Calu3 (cell line): ENCODE results near the gene AGPAT1. TPM values are rescaled to one million over a fixed set of nuclear protein-coding genes. Genes with fewer than 3 reads are reported as not detected.

Source experiments
- BruUV-seq: library from RNA; stranded (reverse); fragments of 400-500 nt; replicated peaks from 2 replicates; lab custom pipeline; 2021; lab: Mats Ljungman, UMichigan
- CTCF ChIA-PET: fragments of 300-600 bp; sonication (Branson Sonifier 250); formaldehyde crosslinking; loops from one replicate; lab custom pipeline; 2022; ENCODE audit warnings: antibody characterized with exemption; lab: Charles Lee
- DNase-seq: peaks from one replicate; pipeline ENCODE4 v3.0.0; 2022
- H3K27ac Mint-ChIP-seq: one replicate; pipeline ENCODE4 v1.8.0; 2022; ENCODE audit warnings: mixed read lengths; ENCODE audit not compliant: unreplicated experiment
- H3K27me3 Mint-ChIP-seq: one replicate; pipeline ENCODE4 v1.8.0; 2022; ENCODE audit warnings: mixed read lengths; ENCODE audit not compliant: unreplicated experiment
- H3K36me3 Mint-ChIP-seq: one replicate; pipeline ENCODE4 v1.8.0; 2022; ENCODE audit warnings: mild to moderate bottlenecking, moderate library complexity, mixed read lengths; ENCODE audit not compliant: insufficient read depth, unreplicated experiment
- H3K4me1 Mint-ChIP-seq: one replicate; pipeline ENCODE4 v1.8.0; 2022; ENCODE audit warnings: mild to moderate bottlenecking, low read depth, mixed read lengths; ENCODE audit not compliant: unreplicated experiment
- H3K4me3 Mint-ChIP-seq: one replicate; pipeline ENCODE4 v1.8.0; 2022; ENCODE audit warnings: mild to moderate bottlenecking, low read depth, moderate library complexity, mixed read lengths; ENCODE audit not compliant: unreplicated experiment
- H3K9me3 Mint-ChIP-seq: one replicate; pipeline ENCODE4 v1.8.0; 2022; ENCODE audit warnings: low read depth, mixed read lengths; ENCODE audit not compliant: unreplicated experiment
- CTCF ChIP-seq: fragments of 200-600 bp; IDR thresholded peaks from one replicate; pipeline ENCODE4 v1.8.0; 2022; ENCODE audit warnings: antibody characterized with exemption; ENCODE audit not compliant: unreplicated experiment
- intact Hi-C: fragments of 100-400 bp; cut with micrococcal nuclease; formaldehyde crosslinking; loops from one replicate; pipeline ENCODE4 v1.10.0; 2022; ENCODE audit not compliant: unreplicated experiment
- total RNA-seq: library from RNA; stranded (reverse); gene quantifications from 2 replicates; pipeline ENCODE4 v1.2.3, GENCODE V29; 2022

The AGPAT1 gene
- total RNA-seq, 1 experiment from 2014 or later = 138 TPM

GRCh38 chr6:32198345-32198696 is 22.4 kb upstream of the AGPAT1 start:
- no TSS peak for BruUV-seq
- H3K4me3 Mint-ChIP-seq = no peak overlapping the region
- DNase-seq = no peak
- no peak for TF ChIP-seq CTCF
- intact Hi-C loops = loop anchor here (10.0 kb wide), 1 partner anchor 254 kb away; the partner anchor contains the start of gene CFB
- CTCF ChIA-PET = interaction anchor here (0.7 to 3.9 kb wide), 2 partner anchors 21 to 1040 kb away, joined by 3 to 32 read pairs; partner anchors contain the start of gene AGPAT1
- peaks cover 26% of the 10 kb centered on the region for H3K4me1 Mint-ChIP-seq
- H3K9me3 Mint-ChIP-seq = no peaks in the 10 kb centered on the region
- no peak overlapping the region for H3K27ac Mint-ChIP-seq
- H3K27me3 Mint-ChIP-seq = peaks cover 24% of the 10 kb centered on the region
- peaks cover 35% of the 10 kb centered on the region for H3K36me3 Mint-ChIP-seq

- peak; percentile 10 for TF ChIP-seq CTCF
- H3K27ac Mint-ChIP-seq = peak overlapping the region; percentile 99
- DNase-seq = peak; percentile 50
- intact Hi-C loops = loop anchor here (10.0 kb wide), 1 partner anchor 252 kb away; the partner anchor contains the start of gene CFB
- BruUV-seq = no TSS peak
- CTCF ChIA-PET = interaction anchor here (0.6 to 3.9 kb wide), 7 partner anchors 20 to 598 kb away, joined by 3 to 32 read pairs (median 5); partner anchors contain the start of gene AGPAT1
- peaks cover 44% of the 10 kb centered on the region for H3K36me3 Mint-ChIP-seq
- H3K9me3 Mint-ChIP-seq = no peaks in the 10 kb centered on the region
- peaks cover 19% of the 10 kb centered on the region for H3K27me3 Mint-ChIP-seq
- peaks cover 26% of the 10 kb centered on the region for H3K4me1 Mint-ChIP-seq
- peak overlapping the region; percentile 95 for H3K4me3 Mint-ChIP-seq
Observed at GRCh38 chr6:32196682-32197616, 21.1 kb upstream of the AGPAT1 start.

- TF ChIP-seq CTCF = no peak
Observed at GRCh38 chr6:32195902-32196681, 20.2 kb upstream of the AGPAT1 start.

GRCh38 chr6:32195652-32195901 is 19.7 kb upstream of the AGPAT1 start:
- Mint-ChIP-seq H3K27ac (peak overlapping the region; percentile 99), H3K9me3 (no peaks in the 10 kb centered on the region), H3K27me3 (peaks cover 8% of the 10 kb centered on the region), H3K4me1 (peaks cover 26% of the 10 kb centered on the region), H3K36me3 (peaks cover 51% of the 10 kb centered on the region), H3K4me3 (peak overlapping the region; percentile 95)
- peak; percentile 100 for DNase-seq
- CTCF ChIA-PET = interaction anchor here (0.5 to 3.9 kb wide), 25 partner anchors 9 to 1313 kb away, joined by 3 to 32 read pairs (median 4); partner anchors contain the start of genes AGPAT1, ATF6B and FKBPL
- intact Hi-C loops = loop anchor here (10.0 kb wide), 1 partner anchor 251 kb away; the partner anchor contains the start of gene CFB
- no TSS peak for BruUV-seq
- TF ChIP-seq CTCF = peak; percentile 45

More at GRCh38 chr6:32195902-32196681, 20.2 kb upstream of the AGPAT1 start:
- TSS peak; percentile 98 for BruUV-seq
- peaks cover 51% of the 10 kb centered on the region for H3K36me3 Mint-ChIP-seq
- H3K4me1 Mint-ChIP-seq = peaks cover 26% of the 10 kb centered on the region
- intact Hi-C loops = loop anchor here (10.0 kb wide), 1 partner anchor 251 kb away; the partner anchor contains the start of gene CFB
- H3K4me3 Mint-ChIP-seq = peak overlapping the region; percentile 95
- DNase-seq = peak; percentile 99
- H3K27ac Mint-ChIP-seq = peak overlapping the region; percentile 99
- peaks cover 13% of the 10 kb centered on the region for H3K27me3 Mint-ChIP-seq
- CTCF ChIA-PET = interaction anchor here (0.5 to 3.9 kb wide), 28 partner anchors 9 to 1314 kb away, joined by 3 to 32 read pairs (median 4); partner anchors contain the start of genes AGPAT1, ATF6B, FKBPL and LY6G5C
- H3K9me3 Mint-ChIP-seq = no peaks in the 10 kb centered on the region
